BJ (cell line): Measurements from ENCODE around the gene DCANP1. TPM values are rescaled to one million over a fixed set of nuclear protein-coding genes. Genes with fewer than 3 reads are reported as not detected.
A peak's percentile ranks its signal among the peaks of the same experiment; 100 is the strongest.

Experiments used
- CTCF ChIA-PET: fragments of 350-600 bp; formaldehyde crosslinking; extraction: SDS; loops from one replicate; lab custom pipeline; 2021; ENCODE audit warnings: antibody characterized with exemption, inconsistent platforms; lab: Yijun Ruan, JAX
- POLR2A ChIA-PET: fragments of 300-600 bp; sonication (Branson Sonifier 250); formaldehyde crosslinking; extraction: SDS; loops from one replicate; lab custom pipeline; 2021; ENCODE audit warnings: antibody characterized with exemption; lab: Charles Lee
- DNase-seq: peaks from one replicate; pipeline ENCODE4 v3.0.0-alpha.2; 2011; ENCODE audit warnings: low read depth
- H3K27me3 ChIP-seq: 2 replicates; pipeline ENCODE4 v1.6.0; 2011; ENCODE audit warnings: low read length; ENCODE audit not compliant: control insufficient read depth, insufficient read depth
- H3K36me3 ChIP-seq: 2 replicates; pipeline ENCODE4 v1.5.1; 2011; ENCODE audit warnings: low read length; ENCODE audit not compliant: control insufficient read depth, insufficient read depth
- H3K4me3 ChIP-seq: 2 replicates; pipeline ENCODE4 v1.5.1; 2011; ENCODE audit warnings: low read depth, mild to moderate bottlenecking, control low read depth, low read length
- polyA plus RNA-seq: library from polyadenylated mRNA; depleted of rRNA; stranded (reverse); fragments of >200 nt; gene quantifications from 2 replicates; pipeline ENCODE4 v1.2.3, GENCODE V29; 2011
- TF ChIP-seq, protein P1 (sequence below): IDR thresholded peaks from 2 replicates; pipeline ENCODE4 v1.5.1; 2011; ENCODE audit warnings: low read depth, mild to moderate bottlenecking, control low read depth, inconsistent platforms, low read length, moderate library complexity; ENCODE audit not compliant: insufficient read depth

The DCANP1 gene
- polyA plus RNA-seq, 1 experiment = not detected

GRCh38 chr5:135430135-135430437, 17.1 kb downstream of the DCANP1 start:
- TF ChIP-seq, protein P1, sequence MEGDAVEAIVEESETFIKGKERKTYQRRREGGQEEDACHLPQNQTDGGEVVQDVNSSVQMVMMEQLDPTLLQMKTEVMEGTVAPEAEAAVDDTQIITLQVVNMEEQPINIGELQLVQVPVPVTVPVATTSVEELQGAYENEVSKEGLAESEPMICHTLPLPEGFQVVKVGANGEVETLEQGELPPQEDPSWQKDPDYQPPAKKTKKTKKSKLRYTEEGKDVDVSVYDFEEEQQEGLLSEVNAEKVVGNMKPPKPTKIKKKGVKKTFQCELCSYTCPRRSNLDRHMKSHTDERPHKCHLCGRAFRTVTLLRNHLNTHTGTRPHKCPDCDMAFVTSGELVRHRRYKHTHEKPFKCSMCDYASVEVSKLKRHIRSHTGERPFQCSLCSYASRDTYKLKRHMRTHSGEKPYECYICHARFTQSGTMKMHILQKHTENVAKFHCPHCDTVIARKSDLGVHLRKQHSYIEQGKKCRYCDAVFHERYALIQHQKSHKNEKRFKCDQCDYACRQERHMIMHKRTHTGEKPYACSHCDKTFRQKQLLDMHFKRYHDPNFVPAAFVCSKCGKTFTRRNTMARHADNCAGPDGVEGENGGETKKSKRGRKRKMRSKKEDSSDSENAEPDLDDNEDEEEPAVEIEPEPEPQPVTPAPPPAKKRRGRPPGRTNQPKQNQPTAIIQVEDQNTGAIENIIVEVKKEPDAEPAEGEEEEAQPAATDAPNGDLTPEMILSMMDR = no peak
- Histone ChIP-seq H3K36me3 (no peaks in the 10 kb centered on the region), H3K4me3 (no peak overlapping the region), H3K27me3 (no peaks in the 10 kb centered on the region)
- ChIA-PET CTCF (no interaction called here), POLR2A (no interaction called here)
- DNase-seq = no peak

GRCh38 chr5:135429301-135430134, 17.6 kb downstream of the DCANP1 start:
- CTCF ChIA-PET = no interaction called here
- no peak overlapping the region for H3K4me3 ChIP-seq
- POLR2A ChIA-PET = no interaction called here
- H3K36me3 ChIP-seq = no peaks in the 10 kb centered on the region
- no peaks in the 10 kb centered on the region for H3K27me3 ChIP-seq
- DNase-seq = no peak
- TF ChIP-seq, protein P1 = no peak

DNA sequence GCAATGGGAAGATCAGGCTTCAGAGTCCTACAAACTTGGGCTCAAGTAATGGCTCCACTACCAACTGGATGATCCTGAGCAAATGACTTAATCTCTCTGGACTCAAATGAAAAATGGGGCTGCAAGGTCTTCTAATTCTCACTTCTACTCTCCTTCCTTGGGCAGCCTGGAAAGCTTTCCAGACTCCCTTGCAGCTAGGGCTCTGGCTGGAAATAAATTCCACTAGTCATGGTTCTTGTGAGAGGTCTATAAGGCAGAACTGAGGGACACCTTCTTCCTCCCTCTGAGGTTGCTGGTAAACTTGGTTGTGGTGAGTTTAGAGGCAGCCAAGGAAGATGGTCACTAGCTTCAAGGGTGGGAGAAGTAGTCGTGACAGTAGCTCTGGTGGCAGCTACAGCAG, 18.6 kb downstream of the DCANP1 start:
- DNase-seq = no peak
- CTCF ChIA-PET = interaction anchor here (5.8 kb wide), 1 partner anchor 9 kb away, joined by 60 read pairs; no protein-coding TSS in a partner anchor
- Histone ChIP-seq H3K4me3 (no peak overlapping the region), H3K36me3 (no peaks in the 10 kb centered on the region), H3K27me3 (no peaks in the 10 kb centered on the region)
- POLR2A ChIA-PET = no interaction called here
- TF ChIP-seq, protein P1 = no peak

DNA sequence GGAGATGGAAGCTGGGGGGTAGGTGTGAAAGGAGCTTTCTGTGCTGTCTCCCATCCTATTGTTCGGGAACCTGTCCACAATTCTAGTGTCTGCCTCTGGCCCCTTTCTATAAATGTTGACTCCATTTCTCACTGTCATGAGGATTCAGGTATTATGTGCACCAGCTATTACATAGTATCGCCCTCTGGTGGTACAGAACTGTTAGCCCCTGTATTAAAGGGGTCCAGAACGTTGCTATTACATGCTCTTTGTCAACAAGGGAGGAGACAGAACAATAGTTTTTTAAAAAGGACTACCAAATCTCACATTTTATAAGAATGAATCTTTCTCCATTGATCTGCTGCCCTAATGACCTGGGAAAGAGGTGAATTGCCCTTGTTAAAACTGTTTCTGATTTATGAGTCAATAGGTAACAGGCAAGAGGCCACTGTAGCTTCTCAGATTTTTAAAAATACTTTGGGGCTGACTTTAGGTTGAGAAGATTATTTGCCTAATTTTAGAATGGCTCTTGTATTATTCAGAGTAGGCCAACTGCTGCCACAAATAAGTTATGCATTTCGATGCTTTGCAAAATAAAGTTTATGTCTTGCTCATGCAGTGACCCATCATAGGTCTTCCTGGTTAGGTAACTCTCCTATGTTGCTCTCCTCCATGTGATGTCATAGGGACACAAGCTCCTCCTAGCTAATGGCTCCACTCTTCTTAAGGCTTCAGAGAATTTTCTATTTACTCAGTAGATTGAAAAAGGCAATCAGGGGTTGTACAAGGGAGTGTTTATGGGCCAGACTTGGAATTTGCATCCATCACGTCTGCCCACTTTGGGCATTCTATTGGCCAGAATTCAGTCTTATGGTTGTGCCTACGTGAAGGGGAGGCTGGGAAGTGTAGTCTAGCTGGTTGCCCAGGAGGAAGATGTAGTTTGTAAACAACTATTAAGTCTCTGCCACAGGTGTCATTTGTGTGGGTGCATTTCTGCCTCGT, 20.8 kb downstream of the DCANP1 start:
- ChIA-PET POLR2A (interaction anchor here (0.7 kb wide), 1 partner anchor 19 kb away, joined by 4 read pairs; no protein-coding TSS in a partner anchor), CTCF (interaction anchor here (0.5 to 5.8 kb wide), 33 partner anchors 10 to 680 kb away, joined by 3 to 60 read pairs (median 4); no protein-coding TSS in a partner anchor)
- TF ChIP-seq, protein P1 = peak; percentile 86
- Histone ChIP-seq H3K27me3 (no peaks in the 10 kb centered on the region), H3K4me3 (no peak overlapping the region), H3K36me3 (no peaks in the 10 kb centered on the region)
- no peak for DNase-seq

DNA sequence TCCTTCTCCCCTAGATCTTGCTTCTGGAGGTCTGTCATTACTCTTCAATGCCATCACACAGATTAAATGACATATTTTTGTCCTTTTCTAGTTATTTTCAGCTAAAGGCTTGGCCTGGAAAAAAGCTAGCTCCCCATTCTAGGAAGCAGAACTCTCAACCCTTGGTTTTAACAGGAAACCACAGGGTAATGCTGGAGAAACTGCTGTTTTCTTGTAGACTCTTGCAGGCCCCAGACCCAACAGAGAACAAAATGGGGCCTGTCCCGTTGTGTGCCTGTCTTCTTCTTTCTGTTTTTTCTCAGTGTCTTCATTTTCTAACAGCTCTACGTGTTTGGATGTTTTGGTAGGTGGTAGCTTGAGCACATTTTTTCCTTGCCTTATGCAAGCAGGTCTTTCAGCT, 21.5 kb downstream of the DCANP1 start:
- POLR2A ChIA-PET = no interaction called here
- TF ChIP-seq, protein P1 = no peak
- CTCF ChIA-PET = interaction anchor here (0.5 to 5.8 kb wide), 30 partner anchors 9 to 681 kb away, joined by 3 to 60 read pairs (median 4); no protein-coding TSS in a partner anchor
- Histone ChIP-seq H3K36me3 (no peaks in the 10 kb centered on the region), H3K4me3 (no peak overlapping the region), H3K27me3 (no peaks in the 10 kb centered on the region)
- no peak for DNase-seq
